Activated T-cell treated with anti-CD3 and anti-CD28 coated beads, Interleukin-2, amount 50 U/mL, for 72 hours (primary cell): ENCODE measurements around the gene GNG4. TPM values are rescaled to one million over a fixed set of nuclear protein-coding genes. Genes with fewer than 3 reads are reported as not detected.
"Not testable (repeated sequence)": the region's sequence is repeated elsewhere in the genome, so short reads cannot be mapped to it uniquely, and the experiment has no call there.

Experiments
- ATAC-seq, 2 donors: fragments of 150-1000 bp; cut with Tn5 transposase; replicated peaks in 1 of 2; 2 replicates each; pipeline ENCODE4 v1.10.0; 2021; ENCODE audit warnings: moderate library complexity in 2 of 2, mild to moderate bottlenecking in 1 of 2
- DNase-seq, 2 donors: peaks; one replicate each; pipeline ENCODE4 v3.0.0; 2021 to 2022; ENCODE audit warnings: mixed read lengths in 1 of 2
- H3K27ac Mint-ChIP-seq: one replicate; pipeline ENCODE4 v1.8.0; 2022; ENCODE audit warnings: mild to moderate bottlenecking, moderate library complexity, mixed read lengths
- H3K27me3 Mint-ChIP-seq: one replicate; pipeline ENCODE4 v1.8.0; 2022; ENCODE audit warnings: low read depth, mixed read lengths
- H3K36me3 Mint-ChIP-seq, 2 donors: one replicate each; pipeline ENCODE4 v1.8.0; 2022; ENCODE audit warnings: mixed read lengths in 2 of 2, mild to moderate bottlenecking in 1 of 2; ENCODE audit not compliant: insufficient read depth in 2 of 2
- H3K4me1 Mint-ChIP-seq: one replicate; pipeline ENCODE4 v1.8.0; 2022; ENCODE audit warnings: low read depth, mixed read lengths
- H3K4me3 Mint-ChIP-seq, 2 donors: one replicate each; pipeline ENCODE4 v1.8.0; 2022; ENCODE audit warnings: mild to moderate bottlenecking in 2 of 2, mixed read lengths in 2 of 2, moderate library complexity in 2 of 2
- H3K9me3 Mint-ChIP-seq, 2 donors: one replicate each; pipeline ENCODE4 v1.8.0; 2022; ENCODE audit warnings: mixed read lengths in 2 of 2
- total RNA-seq, 2 donors: library from RNA; stranded (reverse); gene quantifications; one replicate each; pipeline ENCODE4 v1.2.3, GENCODE V29; 2022

GNG4 gene
- total RNA-seq, 2 donors from 2014 or later = 13.9 to 20.4 TPM

GRCh38 chr1:235663628-235664027, 14.0 kb upstream of the GNG4 start:
- no peak overlapping the region for H3K4me3 Mint-ChIP-seq
- no peak for ATAC-seq
- no peaks in the 10 kb centered on the region for H3K9me3 Mint-ChIP-seq
- no peaks in the 10 kb centered on the region for H3K27me3 Mint-ChIP-seq
- peaks cover 0 to 11% of the 10 kb centered on the region in 2 donors for H3K36me3 Mint-ChIP-seq
- H3K4me1 Mint-ChIP-seq = no peaks in the 10 kb centered on the region
- H3K27ac Mint-ChIP-seq = no peak overlapping the region
- no peak for DNase-seq

DNA sequence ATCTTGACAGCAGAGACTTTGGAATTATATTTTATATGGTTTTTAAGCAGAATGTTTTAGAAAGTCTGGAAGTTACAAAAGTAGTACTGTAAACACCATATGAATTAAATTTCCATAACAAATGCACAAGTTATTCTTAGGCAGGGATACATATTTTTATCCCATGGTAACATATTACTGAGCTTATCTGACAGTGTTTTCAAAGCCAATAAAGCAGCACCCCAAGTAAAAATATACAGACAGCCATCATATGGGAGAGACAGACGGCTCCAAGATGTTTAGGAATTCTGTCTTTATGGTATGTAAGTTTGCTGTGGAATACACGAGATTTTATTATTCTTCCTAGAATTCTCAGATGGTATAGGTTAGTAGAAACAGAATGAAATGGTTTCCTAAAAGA, 12.0 kb upstream of the GNG4 start:
- Mint-ChIP-seq H3K4me3 (no peak overlapping the region), H3K36me3 (peaks cover 2 to 11% of the 10 kb centered on the region in 2 donors), H3K27me3 (no peaks in the 10 kb centered on the region), H3K4me1 (no peaks in the 10 kb centered on the region), H3K9me3 (peaks cover 0 to 2% of the 10 kb centered on the region in 2 donors), H3K27ac (no peak overlapping the region)
- DNase-seq (no peak), ATAC-seq (no peak)

- Mint-ChIP-seq H3K27me3 (peaks cover 8% of the 10 kb centered on the region), H3K4me1 (no peaks in the 10 kb centered on the region), H3K9me3 (peaks cover 0 to 2% of the 10 kb centered on the region in 2 donors), H3K27ac (no peak overlapping the region), H3K36me3 (peaks cover 2 to 8% of the 10 kb centered on the region in 2 donors), H3K4me3 (no peak overlapping the region)
- ATAC-seq (no peak), DNase-seq (no peak)
These were observed 9.7 kb upstream of the GNG4 start for GRCh38 chr1:235659186-235659771.

- H3K9me3 Mint-ChIP-seq = peaks cover 2 to 4% of the 10 kb centered on the region in 2 donors
- no peaks in the 10 kb centered on the region for H3K4me1 Mint-ChIP-seq
- no peak overlapping the region for H3K4me3 Mint-ChIP-seq
- peaks cover 2 to 8% of the 10 kb centered on the region in 2 donors for H3K36me3 Mint-ChIP-seq
- H3K27ac Mint-ChIP-seq = no peak overlapping the region
- peaks cover 21% of the 10 kb centered on the region for H3K27me3 Mint-ChIP-seq
- DNase-seq (no peak), ATAC-seq (no peak)
These were observed 8.4 kb upstream of the GNG4 start for GRCh38 chr1:235657747-235658526.

GRCh38 chr1:235657269-235657668, 7.7 kb upstream of the GNG4 start:
- H3K27me3 Mint-ChIP-seq = peaks cover 26% of the 10 kb centered on the region
- no peaks in the 10 kb centered on the region for H3K4me1 Mint-ChIP-seq
- H3K9me3 Mint-ChIP-seq = peaks cover 2 to 4% of the 10 kb centered on the region in 2 donors
- peaks cover 5 to 6% of the 10 kb centered on the region in 2 donors for H3K36me3 Mint-ChIP-seq
- H3K27ac Mint-ChIP-seq = no peak overlapping the region
- ATAC-seq = no peak
- no peak for DNase-seq
- no peak overlapping the region for H3K4me3 Mint-ChIP-seq

DNA sequence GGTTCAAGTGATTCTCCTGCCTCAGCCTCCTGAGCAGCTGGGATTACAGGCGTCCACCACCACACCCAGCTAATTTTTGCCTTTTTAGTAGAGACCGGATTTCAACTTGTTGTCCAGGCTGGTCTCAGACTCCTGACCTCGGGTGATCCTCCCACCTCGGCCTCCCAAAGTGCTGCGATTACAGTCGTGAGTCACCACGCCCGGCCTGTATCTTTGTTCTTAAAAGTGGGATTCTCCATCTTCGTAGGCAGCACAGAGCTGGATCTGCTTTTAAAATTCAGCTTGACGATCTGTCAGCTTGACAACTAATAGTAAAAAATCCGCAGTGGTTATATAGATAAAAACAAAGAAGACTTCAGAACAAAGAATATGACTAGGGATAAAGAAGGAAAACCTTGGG, 2.8 kb upstream of the GNG4 start:
- ATAC-seq = no peak
- H3K4me1 Mint-ChIP-seq = peaks cover 20% of the 10 kb centered on the region
- no peak overlapping the region for H3K4me3 Mint-ChIP-seq

DNA sequence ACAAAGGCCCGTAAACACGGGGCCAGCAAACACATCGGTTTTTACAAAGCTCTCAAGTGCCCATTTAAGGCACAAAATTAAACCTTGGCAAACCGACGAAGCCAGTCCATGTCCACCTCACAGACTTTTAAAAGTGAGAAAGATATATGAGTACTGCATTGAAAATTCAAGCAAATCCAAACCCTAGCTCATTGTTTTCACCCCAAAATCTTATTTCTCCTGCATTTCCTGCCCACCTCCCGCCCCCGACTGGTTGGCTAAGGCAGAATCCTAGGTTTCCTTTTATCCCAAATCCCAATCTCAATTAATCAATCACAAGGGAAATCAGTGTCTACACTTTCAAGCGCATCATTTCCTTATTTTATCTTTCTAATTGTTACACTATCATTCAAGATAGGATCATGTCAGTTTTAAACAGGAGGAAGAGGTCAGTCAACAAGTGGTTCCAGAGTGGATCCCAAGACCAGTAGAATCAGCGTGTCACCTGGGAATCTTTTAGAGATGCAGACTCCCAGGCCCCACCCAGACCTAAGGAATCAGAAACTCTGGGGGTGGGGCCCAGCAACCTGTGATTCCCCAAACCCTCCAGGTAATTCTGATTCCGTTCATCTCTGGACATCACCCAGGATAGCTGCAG, 1.7 kb upstream of the GNG4 start:
- Mint-ChIP-seq H3K9me3 (peaks cover 0 to 4% of the 10 kb centered on the region in 2 donors), H3K27ac (no peak overlapping the region), H3K36me3 (peaks cover 1 to 8% of the 10 kb centered on the region in 2 donors), H3K4me1 (peaks cover 20% of the 10 kb centered on the region), H3K27me3 (peaks cover 71% of the 10 kb centered on the region), H3K4me3 (peak overlapping the region; percentile 67 to 70)
- DNase-seq (no peak), ATAC-seq (no peak)

More for the DNA sequence above, 2.8 kb upstream of the GNG4 start:
- Mint-ChIP-seq H3K27ac (no peak overlapping the region), H3K27me3 (peaks cover 60% of the 10 kb centered on the region), H3K36me3 (peaks cover 3 to 10% of the 10 kb centered on the region in 2 donors), H3K9me3 (peaks cover 2 to 4% of the 10 kb centered on the region in 2 donors)
- no peak for DNase-seq

DNA sequence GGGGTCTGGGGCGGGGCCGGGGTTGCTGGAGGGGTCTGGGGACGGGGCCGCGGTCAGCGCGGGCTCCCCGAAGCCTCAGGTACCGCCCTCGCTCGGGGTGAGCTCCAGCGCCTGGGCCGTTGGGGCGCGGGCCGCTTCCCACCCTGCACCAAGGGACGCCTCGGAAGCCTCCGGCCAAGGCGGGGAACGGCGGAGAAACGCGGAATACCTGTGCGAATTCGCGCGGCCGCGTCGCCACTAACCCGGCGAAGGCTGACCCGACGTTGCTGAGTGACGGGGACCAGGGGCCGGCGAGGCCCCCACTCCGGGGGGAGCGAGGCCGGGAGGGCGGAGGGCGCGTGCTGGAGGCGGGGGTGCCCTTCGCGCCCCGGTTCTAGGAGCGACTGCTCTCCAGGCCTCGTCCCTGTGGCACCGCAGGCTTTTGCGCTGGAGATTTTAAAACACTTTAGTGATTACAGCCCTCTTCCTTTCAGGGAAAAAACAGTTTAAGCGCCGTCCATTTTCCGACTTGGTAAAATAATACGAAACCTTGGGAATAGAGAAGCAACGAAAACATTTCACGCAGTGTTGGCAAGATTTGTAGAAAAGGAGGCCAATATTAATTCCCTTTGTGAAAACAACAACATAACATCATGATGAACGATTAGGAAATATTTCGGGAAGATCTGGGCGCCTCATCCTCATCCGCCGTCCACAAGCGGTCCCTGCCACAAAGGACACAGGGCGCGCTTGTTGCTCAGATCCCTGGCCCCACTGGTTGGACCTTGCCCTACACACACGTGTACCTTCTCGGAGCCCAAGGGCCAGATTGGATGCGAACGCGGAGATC, 971 bp upstream of the GNG4 start:
- Mint-ChIP-seq H3K36me3 (peaks cover 1 to 8% of the 10 kb centered on the region in 2 donors), H3K4me3 (peak overlapping the region; percentile 67 to 70), H3K4me1 (peaks cover 20% of the 10 kb centered on the region), H3K27me3 (peaks cover 75% of the 10 kb centered on the region), H3K9me3 (peaks cover 0 to 4% of the 10 kb centered on the region in 2 donors), H3K27ac (no peak overlapping the region)
- ATAC-seq = peak; percentile 40 to 44
- peak; percentile 27 to 31 for DNase-seq

GRCh38 chr1:235648954-235649367, 623 bp downstream of the GNG4 start:
- ATAC-seq (peak; percentile 71), DNase-seq (peak; percentile 61 to 69)
- H3K27ac Mint-ChIP-seq = no peak overlapping the region
- peaks cover 79% of the 10 kb centered on the region for H3K27me3 Mint-ChIP-seq
- H3K36me3 Mint-ChIP-seq = peaks cover 1 to 8% of the 10 kb centered on the region in 2 donors
- H3K4me3 Mint-ChIP-seq = peak overlapping the region; percentile 90 to 93
- peaks cover 0 to 3% of the 10 kb centered on the region in 2 donors for H3K9me3 Mint-ChIP-seq
- peaks cover 26% of the 10 kb centered on the region for H3K4me1 Mint-ChIP-seq

GRCh38 chr1:235648407-235648907, 1.1 kb downstream of the GNG4 start:
- ATAC-seq (peak in 1 of 2 donors; percentile 12), DNase-seq (peak in 1 of 2 donors; percentile 15)
- no peak overlapping the region for H3K27ac Mint-ChIP-seq
- peak overlapping the region; percentile 90 to 93 for H3K4me3 Mint-ChIP-seq
- H3K36me3 Mint-ChIP-seq = peaks cover 1 to 8% of the 10 kb centered on the region in 2 donors
- H3K4me1 Mint-ChIP-seq = peaks cover 30% of the 10 kb centered on the region
- H3K9me3 Mint-ChIP-seq = no peaks in the 10 kb centered on the region
- H3K27me3 Mint-ChIP-seq = peaks cover 79% of the 10 kb centered on the region

DNA sequence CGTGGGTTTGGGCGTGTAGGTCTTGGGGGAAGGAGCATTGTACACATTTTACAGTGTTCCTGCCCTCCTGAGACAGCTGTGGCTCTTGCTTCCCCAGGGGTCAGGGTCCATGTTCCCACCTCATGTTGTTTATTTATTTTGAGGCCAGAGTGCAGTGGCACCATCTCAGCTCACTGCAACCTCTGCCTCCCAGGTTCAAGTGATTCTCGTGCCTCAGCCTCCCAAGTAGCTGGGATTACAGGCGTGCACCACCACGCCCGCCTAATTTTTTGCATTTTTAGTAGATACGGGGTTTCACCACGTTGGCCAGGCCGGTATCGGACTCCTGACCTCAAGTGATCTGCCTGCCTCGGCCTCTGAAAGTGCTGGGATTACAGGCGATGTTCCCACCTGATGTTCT, 2.0 kb downstream of the GNG4 start:
- not testable (repeated sequence) for H3K36me3 Mint-ChIP-seq, DNase-seq, H3K4me3 Mint-ChIP-seq, ATAC-seq, H3K27ac Mint-ChIP-seq, H3K9me3 Mint-ChIP-seq
- Mint-ChIP-seq H3K27me3 (peaks cover 77% of the 10 kb centered on the region), H3K4me1 (peaks cover 39% of the 10 kb centered on the region)

- no peak for ATAC-seq
- Mint-ChIP-seq H3K36me3 (peaks cover 1 to 5% of the 10 kb centered on the region in 2 donors), H3K4me1 (peaks cover 49% of the 10 kb centered on the region), H3K27me3 (peaks cover 70% of the 10 kb centered on the region), H3K9me3 (no peaks in the 10 kb centered on the region), H3K27ac (no peak overlapping the region), H3K4me3 (no peak overlapping the region)
- no peak for DNase-seq
These were observed 3.1 kb downstream of the GNG4 start for GRCh38 chr1:235646463-235646862.
